BLaER1 treated with 17β-estradiol and CSF1 and Interleukin-3, amounts not matched to agents 10 nM and 100 nM (cell line): ENCODE data around the gene TCAP.

ENCODE experiments used
- H3K27ac ChIP-seq, 11 experiments: shearing (Covaris generic); formaldehyde crosslinking; 2 replicates each; pipeline ENCODE4 v1.8.1; 2022
- H3K27me3 ChIP-seq, 11 experiments: shearing (Covaris generic); formaldehyde crosslinking; 2 replicates each; pipeline ENCODE4 v1.8.1; 2022
- H3K36me3 ChIP-seq, 11 experiments: shearing (Covaris generic); formaldehyde crosslinking; 2 replicates each; pipeline ENCODE4 v1.8.1; 2022
- H3K4me1 ChIP-seq, 10 experiments: shearing (Covaris generic); formaldehyde crosslinking; 2 replicates each; pipeline ENCODE4 v1.8.1; 2022
- H3K4me2 ChIP-seq, 11 experiments: shearing (Covaris generic); formaldehyde crosslinking; 2 replicates each; pipeline ENCODE4 v1.8.1; 2022
- H3K4me3 ChIP-seq, 10 experiments: shearing (Covaris generic); formaldehyde crosslinking; 2 replicates each; pipeline ENCODE4 v1.8.1; 2022
- H3K9ac ChIP-seq, 11 experiments: shearing (Covaris generic); formaldehyde crosslinking; 2 replicates each; pipeline ENCODE4 v1.8.1; 2022
- H3K9me3 ChIP-seq, 11 experiments: shearing (Covaris generic); formaldehyde crosslinking; replicated peaks in 1 of 11; 2 replicates each; pipeline ENCODE4 v1.8.1; 2022
- H4K20me1 ChIP-seq, 11 experiments: shearing (Covaris generic); formaldehyde crosslinking; 2 replicates each; pipeline ENCODE4 v1.8.1; 2022
- Cebpa-rat ChIP-seq, 11 experiments: shearing (Covaris generic); IDR thresholded peaks; 2 replicates each; pipeline ENCODE4 v1.8.1; 2022

TCAP gene

GRCh38 chr17:39660011-39660360, 5.2 kb upstream of the TCAP start:
- peaks cover 19 to 91% (median 62%) of the 10 kb centered on the region in 11 experiments; a peak in 19 of 22 replicates for H4K20me1 ChIP-seq
- H3K9me3 ChIP-seq, result no peaks in the 10 kb centered on the region
- peak overlapping the region in 6 of 10 experiments; percentile 24 to 57 (median 45); a peak in 11 of 20 replicates for H3K4me3 ChIP-seq
- H3K4me1 ChIP-seq, result peaks cover 49 to 80% (median 74%) of the 10 kb centered on the region in 10 experiments
- peaks cover 21 to 77% (median 49%) of the 10 kb centered on the region in 11 experiments for H3K36me3 ChIP-seq
- peak overlapping the region; percentile 69 to 99 (median 93) for H3K4me2 ChIP-seq
- peak overlapping the region; percentile 30 to 83 (median 74); a peak in 20 of 22 replicates for H3K27ac ChIP-seq
- peaks cover 0 to under 1% (median 0%) of the 10 kb centered on the region in 11 experiments; a peak in 1 of 22 replicates for H3K27me3 ChIP-seq
- peak overlapping the region; percentile 9 to 74 (median 65); a peak in 19 of 22 replicates for H3K9ac ChIP-seq
- TF ChIP-seq Cebpa-rat (IDR thresholded peaks at IDR 0.05), result no peak

GRCh38 chr17:39660397-39661385, 4.5 kb upstream of the TCAP start:
- no peaks in the 10 kb centered on the region for H3K9me3 ChIP-seq
- H3K27me3 ChIP-seq, result peaks cover 0 to 7% (median 0%) of the 10 kb centered on the region in 11 experiments; a peak in 5 of 22 replicates
- H3K27ac ChIP-seq, result peak overlapping the region; percentile 30 to 83 (median 74); a peak in 19 of 22 replicates
- peak overlapping the region; percentile 9 to 74 (median 65); a peak in 19 of 22 replicates for H3K9ac ChIP-seq
- peaks cover 49 to 85% (median 81%) of the 10 kb centered on the region in 10 experiments for H3K4me1 ChIP-seq
- peak overlapping the region in 6 of 10 experiments; percentile 24 to 57 (median 45); a peak in 9 of 20 replicates for H3K4me3 ChIP-seq
- peaks cover 21 to 72% (median 49%) of the 10 kb centered on the region in 11 experiments for H3K36me3 ChIP-seq
- H4K20me1 ChIP-seq, result peaks cover 12 to 91% (median 56%) of the 10 kb centered on the region in 11 experiments; a peak in 19 of 22 replicates
- no peak for TF ChIP-seq Cebpa-rat (IDR thresholded peaks at IDR 0.05)
- H3K4me2 ChIP-seq, result peak overlapping the region; percentile 69 to 99 (median 93)

GRCh38 chr17:39661744-39662541, 3.2 kb upstream of the TCAP start:
- Histone ChIP-seq H3K9ac (peak overlapping the region in 1 of 11 experiments; percentile 2; a peak in 1 of 22 replicates), H3K36me3 (peaks cover 21 to 61% (median 41%) of the 10 kb centered on the region in 11 experiments), H3K4me2 (peak overlapping the region; percentile 69 to 99 (median 93)), H3K9me3 (no peaks in the 10 kb centered on the region), H3K4me1 (peaks cover 49 to 96% (median 93%) of the 10 kb centered on the region in 10 experiments), H3K27me3 (peaks cover 10 to 20% (median 12%) of the 10 kb centered on the region in 11 experiments), H3K27ac (no peak overlapping the region), H3K4me3 (no peak overlapping the region), H4K20me1 (peaks cover 2 to 93% (median 45%) of the 10 kb centered on the region in 11 experiments; a peak in 19 of 22 replicates)
- no peak for TF ChIP-seq Cebpa-rat (IDR thresholded peaks at IDR 0.05)

GRCh38 chr17:39662551-39663339, 2.4 kb upstream of the TCAP start:
- Histone ChIP-seq H3K4me1 (peaks cover 50 to 97% (median 95%) of the 10 kb centered on the region in 10 experiments), H3K27ac (no peak overlapping the region), H3K9me3 (no peaks in the 10 kb centered on the region), H4K20me1 (peaks cover 0 to 91% (median 37%) of the 10 kb centered on the region in 11 experiments; a peak in 18 of 22 replicates), H3K4me2 (peak overlapping the region; percentile 1 to 99 (median 93); a peak in 18 of 22 replicates), H3K4me3 (no peak overlapping the region), H3K27me3 (peaks cover 18 to 28% (median 20%) of the 10 kb centered on the region in 11 experiments), H3K36me3 (peaks cover 21 to 53% (median 34%) of the 10 kb centered on the region in 11 experiments), H3K9ac (peak overlapping the region in 1 of 11 experiments; percentile 25; a peak in 1 of 22 replicates)
- TF ChIP-seq Cebpa-rat (IDR thresholded peaks at IDR 0.05), result no peak

GRCh38 chr17:39663340-39663687, 1.8 kb upstream of the TCAP start:
- peaks cover 0 to 85% (median 32%) of the 10 kb centered on the region in 11 experiments; a peak in 18 of 22 replicates for H4K20me1 ChIP-seq
- H3K4me1 ChIP-seq, result peaks cover 46 to 95% (median 93%) of the 10 kb centered on the region in 10 experiments
- H3K9ac ChIP-seq, result 0 out of 22 replicates have a peak overlapping the region, but pooled peaks of 1 of the 11 experiments have one; percentile 25
- no peak for TF ChIP-seq Cebpa-rat (IDR thresholded peaks at IDR 0.05)
- peaks cover 24 to 34% (median 26%) of the 10 kb centered on the region in 11 experiments for H3K27me3 ChIP-seq
- peaks cover 21 to 48% (median 32%) of the 10 kb centered on the region in 11 experiments for H3K36me3 ChIP-seq
- H3K27ac ChIP-seq, result no peak overlapping the region
- H3K9me3 ChIP-seq, result no peaks in the 10 kb centered on the region
- H3K4me3 ChIP-seq, result no peak overlapping the region
- H3K4me2 ChIP-seq, result peak overlapping the region in 9 of 11 experiments; percentile 69 to 99 (median 94); a peak in 17 of 22 replicates

GRCh38 chr17:39663688-39664580, 1.2 kb upstream of the TCAP start:
- Histone ChIP-seq H3K9me3 (no peaks in the 10 kb centered on the region), H4K20me1 (peaks cover 0 to 79% (median 28%) of the 10 kb centered on the region in 11 experiments; a peak in 17 of 22 replicates), H3K27me3 (peaks cover 30 to 40% (median 32%) of the 10 kb centered on the region in 11 experiments), H3K4me2 (peak overlapping the region in 9 of 11 experiments; percentile 39 to 81 (median 74); a peak in 12 of 22 replicates), H3K4me3 (no peak overlapping the region), H3K36me3 (peaks cover 21 to 43% (median 32%) of the 10 kb centered on the region in 11 experiments), H3K4me1 (peaks cover 46 to 95% (median 92%) of the 10 kb centered on the region in 10 experiments), H3K27ac (no peak overlapping the region), H3K9ac (0 out of 22 replicates have a peak overlapping the region, but pooled peaks of 1 of the 11 experiments have one; percentile 3)
- TF ChIP-seq Cebpa-rat (IDR thresholded peaks at IDR 0.05), result no peak
